Astrocyte of the spinal cord (primary cell): ENCODE results near the gene NEK11.
"Not testable (repeated sequence)": the region's sequence is repeated elsewhere in the genome, so short reads cannot be mapped to it uniquely, and the experiment has no call there.

Experiments used
- DNase-seq: peaks from one replicate; pipeline ENCODE4 v3.0.0; 2011; ENCODE audit warnings: low read depth, low spot score
- H3K4me3 ChIP-seq: 2 replicates; pipeline ENCODE4 v1.5.1; 2011; ENCODE audit warnings: low read depth, mild to moderate bottlenecking, low read length, moderate library complexity
- in situ Hi-C: cut with HindIII; loops from 2 replicates; pipeline ENCODE4 v1.10.0; 2017; ENCODE audit warnings: low sequenced_read_pairs
- TF ChIP-seq, protein P1 (sequence below): IDR thresholded peaks from 2 replicates; pipeline ENCODE4 v1.5.1; 2012; ENCODE audit warnings: low read depth, mild to moderate bottlenecking, low read length, inconsistent platforms

Gene NEK11

DNA sequence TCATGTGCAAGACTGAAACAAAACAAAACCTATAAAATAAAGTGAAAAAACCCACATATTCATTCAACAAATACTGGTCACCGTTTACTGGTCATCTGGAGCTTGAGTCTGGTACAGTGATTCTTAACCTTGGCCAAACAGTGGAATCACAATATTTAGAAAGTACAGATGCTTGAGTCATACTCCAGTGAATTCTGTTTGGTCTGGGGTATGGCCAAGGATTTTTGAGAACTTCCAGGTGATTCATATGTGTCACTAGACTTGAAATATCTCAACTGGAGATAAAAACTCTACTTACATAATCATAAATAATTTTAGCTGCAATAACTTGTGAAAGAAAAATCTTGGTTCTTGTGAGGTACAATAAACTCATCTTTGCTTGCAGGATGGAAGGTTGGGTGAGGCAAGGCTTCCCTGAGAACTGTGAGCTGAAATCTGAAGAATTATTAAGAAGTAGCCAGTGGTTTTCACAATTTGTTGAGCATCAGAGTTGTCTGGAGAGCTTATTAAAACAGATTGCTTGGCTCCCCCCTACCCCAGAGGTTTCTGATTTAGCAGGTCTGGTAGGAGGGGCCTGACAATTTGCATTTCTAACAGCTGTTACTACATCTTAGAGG lies 9.6 kb downstream of the NEK11 start:
- TF ChIP-seq, protein P1, sequence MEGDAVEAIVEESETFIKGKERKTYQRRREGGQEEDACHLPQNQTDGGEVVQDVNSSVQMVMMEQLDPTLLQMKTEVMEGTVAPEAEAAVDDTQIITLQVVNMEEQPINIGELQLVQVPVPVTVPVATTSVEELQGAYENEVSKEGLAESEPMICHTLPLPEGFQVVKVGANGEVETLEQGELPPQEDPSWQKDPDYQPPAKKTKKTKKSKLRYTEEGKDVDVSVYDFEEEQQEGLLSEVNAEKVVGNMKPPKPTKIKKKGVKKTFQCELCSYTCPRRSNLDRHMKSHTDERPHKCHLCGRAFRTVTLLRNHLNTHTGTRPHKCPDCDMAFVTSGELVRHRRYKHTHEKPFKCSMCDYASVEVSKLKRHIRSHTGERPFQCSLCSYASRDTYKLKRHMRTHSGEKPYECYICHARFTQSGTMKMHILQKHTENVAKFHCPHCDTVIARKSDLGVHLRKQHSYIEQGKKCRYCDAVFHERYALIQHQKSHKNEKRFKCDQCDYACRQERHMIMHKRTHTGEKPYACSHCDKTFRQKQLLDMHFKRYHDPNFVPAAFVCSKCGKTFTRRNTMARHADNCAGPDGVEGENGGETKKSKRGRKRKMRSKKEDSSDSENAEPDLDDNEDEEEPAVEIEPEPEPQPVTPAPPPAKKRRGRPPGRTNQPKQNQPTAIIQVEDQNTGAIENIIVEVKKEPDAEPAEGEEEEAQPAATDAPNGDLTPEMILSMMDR: no peak
- peak; percentile 87 for DNase-seq
- in situ Hi-C loops: no loop called here
- H3K4me3 ChIP-seq: no peak overlapping the region

DNA sequence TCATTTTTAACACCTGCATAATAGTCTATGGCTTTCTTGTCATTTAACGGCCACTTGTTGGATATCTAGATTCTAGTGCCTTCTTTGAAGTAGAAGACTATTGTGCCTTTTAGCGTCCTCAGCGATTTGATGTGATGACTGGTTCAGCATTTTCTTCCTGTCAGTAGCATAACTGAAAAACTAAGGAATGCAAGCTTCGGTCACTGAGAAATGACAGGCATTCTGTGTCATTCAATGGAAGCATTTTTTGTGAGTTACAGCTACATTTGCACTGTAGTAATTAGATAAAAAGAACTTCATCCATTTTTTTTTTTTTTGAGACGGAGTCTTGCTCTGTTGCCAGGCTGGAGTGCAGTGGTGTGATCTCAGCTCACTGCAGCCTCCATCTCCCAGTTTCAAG lies 10.3 kb downstream of the NEK11 start:
- in situ Hi-C loops: no loop called here
- TF ChIP-seq, protein P1: no peak
- no peak overlapping the region for H3K4me3 ChIP-seq
- peak; percentile 46 for DNase-seq

DNA sequence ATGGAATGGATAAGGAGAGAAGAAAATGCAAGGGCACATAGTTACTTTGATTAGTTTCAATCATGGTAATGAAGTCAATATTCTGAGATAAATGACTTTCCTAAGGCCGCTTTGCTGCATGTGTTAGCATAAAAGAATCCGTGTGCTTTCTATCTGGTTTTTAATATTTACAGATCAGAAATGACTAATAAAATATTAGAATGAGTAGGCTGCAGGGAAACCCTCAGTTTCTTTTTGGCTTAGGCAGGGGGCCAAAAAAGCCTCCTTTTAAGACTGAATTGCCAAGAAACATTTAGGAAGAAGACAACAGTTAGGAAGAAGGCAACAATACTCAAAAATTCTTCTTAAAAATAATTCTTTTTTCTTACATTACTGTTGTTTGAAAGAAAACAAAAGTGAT lies 11.6 kb downstream of the NEK11 start:
- no peak overlapping the region for H3K4me3 ChIP-seq
- TF ChIP-seq, protein P1: no peak
- in situ Hi-C loops: no loop called here
- DNase-seq: peak; percentile 38

DNA sequence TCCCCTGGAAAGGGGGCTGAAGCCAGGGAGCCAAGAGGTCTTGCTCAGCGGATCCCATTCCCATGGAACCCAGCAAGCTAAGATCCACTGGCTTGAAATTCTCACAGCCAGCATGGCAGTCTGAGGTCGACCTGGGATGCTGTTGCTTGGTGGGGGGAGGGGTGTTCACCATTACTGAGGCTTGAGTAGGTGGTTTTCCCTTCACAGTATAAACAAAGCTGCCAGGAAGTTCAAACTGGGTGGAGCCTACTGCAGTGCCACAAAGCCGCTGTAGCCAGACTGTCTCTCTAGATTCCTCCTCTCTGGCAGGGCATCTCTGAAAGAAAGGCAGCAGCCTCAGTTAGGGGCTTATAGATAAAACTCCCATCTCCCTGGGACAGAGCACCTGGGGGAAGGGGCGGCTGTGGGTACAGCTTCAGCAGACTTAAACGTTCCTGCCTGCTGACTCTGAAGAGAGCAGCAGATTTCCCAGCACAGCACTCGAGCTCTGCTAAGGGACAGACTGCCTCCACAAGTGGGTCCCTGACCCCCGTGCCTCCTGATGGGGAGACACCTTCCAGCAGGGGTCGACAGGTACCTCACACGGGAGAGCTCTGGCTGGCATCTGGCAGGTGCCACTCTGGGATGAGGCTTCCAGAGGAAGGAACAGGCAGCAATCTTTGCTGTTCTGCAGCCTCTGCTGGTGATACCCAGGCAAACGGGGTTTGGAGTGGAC lies 15.8 kb downstream of the NEK11 start:
- H3K4me3 ChIP-seq, DNase-seq, in situ Hi-C loops: not testable (repeated sequence)

DNA sequence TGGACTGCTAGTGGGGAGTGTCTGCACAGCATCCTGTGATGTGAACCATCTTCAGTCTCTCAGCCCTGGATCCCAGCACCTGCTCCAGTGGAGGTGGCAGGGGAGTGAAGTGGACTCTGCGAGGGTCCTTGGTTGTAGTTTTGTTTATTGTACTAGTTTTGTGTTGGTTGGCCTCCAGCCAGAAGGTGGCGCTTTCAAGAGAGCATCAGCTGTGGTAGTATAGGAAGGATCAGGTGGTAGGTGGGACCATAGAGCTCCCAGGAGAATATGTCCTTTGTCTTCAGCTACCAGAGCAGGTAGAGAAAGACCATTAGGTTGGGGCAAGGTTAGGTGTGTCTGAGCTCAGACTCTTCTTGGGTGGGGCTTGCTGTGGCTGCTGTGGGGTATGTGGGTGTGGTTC lies 20.9 kb downstream of the NEK11 start:
- no peak overlapping the region for H3K4me3 ChIP-seq
- DNase-seq: no peak
- in situ Hi-C loops: no loop called here
- TF ChIP-seq, protein P1: no peak

DNA sequence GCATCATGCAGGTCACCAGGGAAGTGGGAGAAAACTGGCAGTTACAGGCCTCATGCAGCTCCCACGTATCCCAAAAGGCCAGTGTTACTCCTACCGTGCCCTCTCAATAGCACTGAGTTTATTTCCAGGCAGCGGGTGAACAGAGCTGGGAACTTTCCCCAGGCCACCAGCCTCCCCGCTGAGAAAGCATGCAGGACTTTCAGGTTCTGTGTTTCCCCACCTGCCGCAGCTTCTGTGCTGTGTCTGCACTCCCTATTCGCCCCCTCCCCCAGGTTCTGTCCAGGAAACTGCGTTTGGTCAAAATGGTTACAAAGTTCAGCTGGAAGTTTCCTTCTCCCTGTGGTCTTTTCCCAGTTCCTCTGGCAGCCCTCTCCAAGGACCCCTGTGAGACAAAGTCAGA lies 21.4 kb downstream of the NEK11 start:
- TF ChIP-seq, protein P1: no peak
- in situ Hi-C loops: no loop called here
- no peak overlapping the region for H3K4me3 ChIP-seq
- DNase-seq: no peak

DNA sequence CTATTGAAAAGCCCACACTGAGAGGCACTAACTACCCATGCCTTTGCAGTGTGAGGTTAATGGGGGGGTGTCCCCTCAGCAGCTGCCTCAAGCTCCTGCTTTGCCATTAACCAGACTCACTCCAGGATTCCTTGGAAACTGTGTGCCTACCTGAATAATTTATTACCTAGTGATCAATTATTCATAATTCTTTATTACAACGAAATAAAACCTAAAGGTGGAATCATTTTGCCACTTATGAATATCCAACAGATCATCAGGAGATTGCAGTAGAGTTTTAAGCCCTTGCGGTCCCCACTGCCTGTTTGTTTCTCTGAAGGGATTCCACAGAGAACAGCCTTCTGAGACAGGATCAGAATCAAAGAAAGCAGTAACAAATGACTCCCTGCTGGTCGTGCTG lies 23.3 kb downstream of the NEK11 start:
- TF ChIP-seq, protein P1: no peak
- in situ Hi-C loops: no loop called here

More for the DNA sequence above, 23.3 kb downstream of the NEK11 start:
- no peak for DNase-seq
- no peak overlapping the region for H3K4me3 ChIP-seq
